Cardiac muscle cell (in vitro differentiated cells and primary cell): ENCODE data around the gene IYD. TPM values are rescaled to one million over a fixed set of nuclear protein-coding genes. Genes with fewer than 3 reads are reported as not detected.
"Not testable (repeated sequence)": the region's sequence is repeated elsewhere in the genome, so short reads cannot be mapped to it uniquely, and the experiment has no call there.

ENCODE experiments used
- DNase-seq, 2 donors: peaks; one replicate each; pipeline versions ENCODE4 v3.0.0 to v3.0.0-alpha.2; 2010 to 2017; ENCODE audit warnings: low read depth in 1 of 2, low spot score in 1 of 2
- H3K27ac ChIP-seq: fragments of 200-600 bp; sonication (generic); 2 replicates; pipeline ENCODE4 v1.5.1; 2016
- H3K27me3 ChIP-seq: fragments of 200-600 bp; sonication (generic); 2 replicates; pipeline ENCODE4 v1.6.0; 2016; ENCODE audit warnings: control low read depth
- H3K36me3 ChIP-seq: fragments of 200-600 bp; sonication (generic); 2 replicates; pipeline ENCODE4 v1.5.1; 2016; ENCODE audit warnings: control low read depth
- H3K4me1 ChIP-seq: fragments of 200-600 bp; sonication (generic); 2 replicates; pipeline ENCODE4 v1.8.1; 2017; ENCODE audit warnings: low read depth, mild to moderate bottlenecking, mixed run types
- H3K4me3 ChIP-seq: fragments of 200-600 bp; sonication (generic); 2 replicates; pipeline ENCODE4 v1.5.1; 2016; ENCODE audit warnings: mild to moderate bottlenecking
- H3K9me3 ChIP-seq: fragments of 200-600 bp; sonication (generic); 2 replicates; pipeline ENCODE4 v1.5.1; 2017; ENCODE audit warnings: low read depth, mild to moderate bottlenecking, control low read depth
- polyA plus RNA-seq: library from polyadenylated mRNA; unstranded; fragments of >200 nt; fragmentation: Nextera tagmentation; extraction: Ambion mirVana; gene quantifications from 2 replicates; pipeline ENCODE4 v1.2.1, GENCODE V29; 2016
- total RNA-seq: library from RNA; depleted of rRNA; stranded (reverse); fragments of >200 nt; gene quantifications from 2 replicates; pipeline ENCODE4 v1.2.3, GENCODE V29; 2016
- TF ChIP-seq, protein P1 (sequence below): IDR thresholded peaks from 2 replicates; pipeline ENCODE4 v1.5.1; 2012; ENCODE audit warnings: low read depth, mild to moderate bottlenecking, low read length

The IYD gene
- total and polyA plus RNA-seq, 2 experiments from 2014 or later: not detected

- TF ChIP-seq, protein P1, sequence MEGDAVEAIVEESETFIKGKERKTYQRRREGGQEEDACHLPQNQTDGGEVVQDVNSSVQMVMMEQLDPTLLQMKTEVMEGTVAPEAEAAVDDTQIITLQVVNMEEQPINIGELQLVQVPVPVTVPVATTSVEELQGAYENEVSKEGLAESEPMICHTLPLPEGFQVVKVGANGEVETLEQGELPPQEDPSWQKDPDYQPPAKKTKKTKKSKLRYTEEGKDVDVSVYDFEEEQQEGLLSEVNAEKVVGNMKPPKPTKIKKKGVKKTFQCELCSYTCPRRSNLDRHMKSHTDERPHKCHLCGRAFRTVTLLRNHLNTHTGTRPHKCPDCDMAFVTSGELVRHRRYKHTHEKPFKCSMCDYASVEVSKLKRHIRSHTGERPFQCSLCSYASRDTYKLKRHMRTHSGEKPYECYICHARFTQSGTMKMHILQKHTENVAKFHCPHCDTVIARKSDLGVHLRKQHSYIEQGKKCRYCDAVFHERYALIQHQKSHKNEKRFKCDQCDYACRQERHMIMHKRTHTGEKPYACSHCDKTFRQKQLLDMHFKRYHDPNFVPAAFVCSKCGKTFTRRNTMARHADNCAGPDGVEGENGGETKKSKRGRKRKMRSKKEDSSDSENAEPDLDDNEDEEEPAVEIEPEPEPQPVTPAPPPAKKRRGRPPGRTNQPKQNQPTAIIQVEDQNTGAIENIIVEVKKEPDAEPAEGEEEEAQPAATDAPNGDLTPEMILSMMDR: no peak
- no peak overlapping the region for H3K27ac ChIP-seq
Measured at GRCh38 chr6:150439373-150439772, 70.6 kb downstream of the IYD start.

DNA sequence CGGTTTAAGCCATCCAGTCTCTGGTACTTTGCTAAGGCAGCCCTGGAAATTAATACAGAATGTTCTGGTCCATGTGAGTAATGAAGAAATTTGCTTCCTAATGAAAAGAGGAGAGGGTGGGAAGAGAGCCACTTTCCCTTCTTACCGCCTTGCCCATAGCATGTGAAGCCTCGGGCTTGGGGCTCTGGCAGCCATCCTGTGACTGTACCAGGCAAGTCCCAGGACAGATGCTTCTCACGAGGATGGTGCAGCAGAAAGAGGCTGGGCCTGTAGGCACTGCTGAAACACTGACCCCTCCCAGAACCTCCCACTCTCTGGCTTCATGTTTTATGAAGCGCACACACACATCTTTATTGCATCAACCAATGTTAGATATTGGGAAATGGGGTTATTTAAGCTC lies 74.8 kb downstream of the IYD start:
- TF ChIP-seq, protein P1: no peak
- no peaks in the 10 kb centered on the region for H3K4me1 ChIP-seq
- no peak overlapping the region for H3K27ac ChIP-seq
- H3K4me3 ChIP-seq: no peak overlapping the region
- H3K36me3 ChIP-seq: no peaks in the 10 kb centered on the region
- DNase-seq: no peak
- peaks cover 15% of the 10 kb centered on the region for H3K27me3 ChIP-seq
- H3K9me3 ChIP-seq: no peaks in the 10 kb centered on the region

More at GRCh38 chr6:150439373-150439772, 70.6 kb downstream of the IYD start:
- Histone ChIP-seq H3K27me3 (no peaks in the 10 kb centered on the region), H3K9me3 (no peaks in the 10 kb centered on the region), H3K4me1 (no peaks in the 10 kb centered on the region), H3K36me3 (no peaks in the 10 kb centered on the region), H3K4me3 (no peak overlapping the region)
- no peak for DNase-seq

DNA sequence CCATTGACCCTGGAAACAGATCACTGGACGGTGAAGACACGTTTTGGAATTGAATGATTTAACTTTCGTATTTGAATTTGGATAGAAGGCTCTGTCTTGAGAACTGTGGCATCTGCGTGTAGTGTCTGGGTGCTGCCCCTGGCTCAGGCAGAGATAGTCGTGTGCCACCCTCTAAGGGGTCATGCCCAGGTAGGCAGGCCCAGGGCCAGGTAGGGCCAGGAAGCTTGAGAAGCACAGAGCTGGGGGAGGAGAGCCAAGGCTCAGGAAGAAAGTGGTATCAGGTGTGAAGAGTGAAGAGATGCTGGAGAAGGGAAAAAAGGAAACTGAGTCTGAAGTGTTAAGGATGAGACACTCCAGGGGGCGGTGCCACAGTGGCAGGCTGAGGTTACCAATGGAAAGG lies 75.5 kb downstream of the IYD start:
- Histone ChIP-seq H3K4me3 (no peak overlapping the region), H3K9me3 (no peaks in the 10 kb centered on the region), H3K36me3 (no peaks in the 10 kb centered on the region), H3K4me1 (no peaks in the 10 kb centered on the region), H3K27me3 (peaks cover 15% of the 10 kb centered on the region), H3K27ac (no peak overlapping the region)
- no peak for DNase-seq
- TF ChIP-seq, protein P1: no peak

DNA sequence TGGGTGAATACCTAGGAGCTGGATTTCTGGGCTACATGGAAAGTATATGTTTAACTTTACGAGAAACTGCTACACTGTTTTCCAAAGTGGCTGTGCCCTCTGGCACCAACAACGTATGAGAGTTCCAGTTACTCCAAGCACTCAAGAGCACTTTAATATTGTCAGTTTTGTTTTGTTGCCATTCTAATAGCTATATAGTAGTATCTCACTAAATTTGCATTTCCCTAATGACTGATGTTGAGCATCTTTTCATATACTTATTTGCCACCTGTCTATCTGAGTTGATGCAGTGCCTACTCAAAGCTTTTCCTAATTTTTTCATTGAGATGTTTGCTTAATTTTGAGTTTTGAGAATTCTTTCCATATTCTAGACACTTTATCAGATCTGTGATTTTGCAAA lies 76.7 kb downstream of the IYD start:
- TF ChIP-seq, protein P1: no peak
- H3K27me3 ChIP-seq: peaks cover 15% of the 10 kb centered on the region
- H3K36me3 ChIP-seq: no peaks in the 10 kb centered on the region

GRCh38 chr6:150448221-150448620 lies 79.4 kb downstream of the IYD start:
- Histone ChIP-seq H3K36me3 (no peaks in the 10 kb centered on the region), H3K4me1 (peaks cover 20% of the 10 kb centered on the region), H3K9me3 (no peaks in the 10 kb centered on the region), H3K27me3 (peaks cover 15% of the 10 kb centered on the region), H3K4me3 (no peak overlapping the region), H3K27ac (no peak overlapping the region)
- TF ChIP-seq, protein P1: no peak
- no peak for DNase-seq

More for the DNA sequence above, 76.7 kb downstream of the IYD start:
- H3K9me3 ChIP-seq: no peaks in the 10 kb centered on the region
- H3K27ac ChIP-seq: no peak overlapping the region
- H3K4me1 ChIP-seq: no peaks in the 10 kb centered on the region
- no peak overlapping the region for H3K4me3 ChIP-seq
- DNase-seq: no peak

DNA sequence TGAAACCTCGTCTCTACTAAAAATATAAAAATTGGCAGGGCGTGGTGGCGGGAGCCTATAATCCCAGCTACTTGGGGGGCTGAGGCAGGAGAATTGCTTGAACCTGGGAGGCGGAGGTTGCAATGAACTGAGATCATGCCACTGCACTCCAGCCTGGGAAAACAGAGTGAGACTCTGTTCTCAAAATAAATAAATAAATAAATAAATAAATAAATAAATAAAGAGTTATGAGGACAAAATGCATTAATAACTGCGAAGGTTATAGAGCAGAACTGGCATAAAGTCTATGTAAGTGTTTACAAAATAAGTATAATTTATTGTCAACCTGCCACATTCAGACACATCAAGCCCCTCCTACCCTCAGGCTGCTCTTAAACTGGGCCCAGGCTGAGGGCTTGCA lies 80.2 kb downstream of the IYD start:
- Histone ChIP-seq H3K27me3 (peaks cover 15% of the 10 kb centered on the region), H3K4me1 (peaks cover 22% of the 10 kb centered on the region)
- H3K9me3 ChIP-seq, H3K4me3 ChIP-seq, H3K36me3 ChIP-seq, DNase-seq, H3K27ac ChIP-seq: not testable (repeated sequence)
